Measurements from ENCODE around the gene PSMA6. TPM values are rescaled to one million over a fixed set of nuclear protein-coding genes. Genes with fewer than 3 reads are reported as not detected.

PSMA6 gene
- polyA plus RNA-seq, 1 donor (not counting 4 experiments of a cell fraction or from before 2014, with no cell fraction given), result 326 TPM

DNA sequence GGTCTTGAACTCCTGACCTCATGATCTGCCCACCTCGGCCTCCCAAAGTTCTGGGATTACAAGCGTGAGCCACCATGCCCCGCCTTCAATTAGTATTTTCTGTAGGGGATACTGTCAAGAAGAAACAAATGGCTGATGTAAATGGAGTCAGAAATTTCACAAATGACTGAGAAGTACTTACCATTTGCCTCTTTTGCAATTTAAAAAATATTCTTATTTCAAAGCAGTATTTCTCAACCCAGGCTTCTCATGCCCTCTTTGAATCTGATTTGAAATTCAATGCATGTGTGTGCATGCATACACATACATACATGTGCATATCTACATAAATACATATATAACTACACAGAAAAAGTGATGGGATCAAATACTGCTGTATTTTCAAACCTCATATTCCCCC is 4.4 kb downstream of the PSMA6 start:
- Histone ChIP-seq H3K79me2 (ENCODE audit: control insufficient read depth, insufficient read depth, low read length) (peaks cover 93% of the 10 kb centered on the region), H3K4me3 (ENCODE audit: control insufficient read depth in 2 of 3, extremely low read depth in 1 of 3, insufficient read depth in 2 of 3, low read depth in 1 of 3, low read length in 3 of 3) (no peak overlapping the region), H3K9me3 (ENCODE audit: control insufficient read depth, low read depth, low read length) (no peaks in the 10 kb centered on the region), H3K9me1 (ENCODE audit: control insufficient read depth, extremely low read depth, insufficient read depth, low read length) (peaks cover 3% of the 10 kb centered on the region), H3K9ac (ENCODE audit: control insufficient read depth, extremely low read depth, insufficient read depth, low read length) (no peak overlapping the region), H4K20me1 (ENCODE audit: control insufficient read depth, extremely low read depth, insufficient read depth, low read length) (no peaks in the 10 kb centered on the region), H3K27ac (ENCODE audit: control insufficient read depth, insufficient read depth, low read length) (no peak overlapping the region), H3K27me3 (ENCODE audit: control insufficient read depth, extremely low read depth, insufficient read depth, low read length) (no peaks in the 10 kb centered on the region), H3K4me1 (ENCODE audit: control insufficient read depth, extremely low read depth, insufficient read depth, low read length) (peaks cover 26% of the 10 kb centered on the region), H3K4me2 (ENCODE audit: control insufficient read depth, extremely low read depth, insufficient read depth, low read depth, low read length) (no peak overlapping the region), H2AFZ (ENCODE audit: control insufficient read depth, low read length) (no peak overlapping the region), H3K36me3 (ENCODE audit: control insufficient read depth in 2 of 2, extremely low read depth in 1 of 2, insufficient read depth in 2 of 2, low read length in 2 of 2) (peaks cover 3 to 7% of the 10 kb centered on the region in 2 experiments)
- no peak for DNase-seq (ENCODE audit: low read depth, low spot score)
- FAIRE-seq, result no peak
- TF ChIP-seq, protein P1, sequence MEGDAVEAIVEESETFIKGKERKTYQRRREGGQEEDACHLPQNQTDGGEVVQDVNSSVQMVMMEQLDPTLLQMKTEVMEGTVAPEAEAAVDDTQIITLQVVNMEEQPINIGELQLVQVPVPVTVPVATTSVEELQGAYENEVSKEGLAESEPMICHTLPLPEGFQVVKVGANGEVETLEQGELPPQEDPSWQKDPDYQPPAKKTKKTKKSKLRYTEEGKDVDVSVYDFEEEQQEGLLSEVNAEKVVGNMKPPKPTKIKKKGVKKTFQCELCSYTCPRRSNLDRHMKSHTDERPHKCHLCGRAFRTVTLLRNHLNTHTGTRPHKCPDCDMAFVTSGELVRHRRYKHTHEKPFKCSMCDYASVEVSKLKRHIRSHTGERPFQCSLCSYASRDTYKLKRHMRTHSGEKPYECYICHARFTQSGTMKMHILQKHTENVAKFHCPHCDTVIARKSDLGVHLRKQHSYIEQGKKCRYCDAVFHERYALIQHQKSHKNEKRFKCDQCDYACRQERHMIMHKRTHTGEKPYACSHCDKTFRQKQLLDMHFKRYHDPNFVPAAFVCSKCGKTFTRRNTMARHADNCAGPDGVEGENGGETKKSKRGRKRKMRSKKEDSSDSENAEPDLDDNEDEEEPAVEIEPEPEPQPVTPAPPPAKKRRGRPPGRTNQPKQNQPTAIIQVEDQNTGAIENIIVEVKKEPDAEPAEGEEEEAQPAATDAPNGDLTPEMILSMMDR (optimal IDR thresholded peaks at IDR 0.05 in 1 of 3, IDR thresholded peaks at IDR 0.05 in 1 of 3, conservative IDR thresholded peaks at IDR 0.05 in 1 of 3; ENCODE audit: extremely low read depth in 1 of 3, insufficient read depth in 2 of 3, low read length in 3 of 3), result no peak
- TF ChIP-seq EZH2 (IDR thresholded peaks at IDR 0.05; ENCODE audit: low read length), result no peak
- dilution Hi-C loops (cut with MboI; ENCODE audit: extremely low pct_ligation_motif_present, low sequenced_read_pairs), result no loop called here

DNA sequence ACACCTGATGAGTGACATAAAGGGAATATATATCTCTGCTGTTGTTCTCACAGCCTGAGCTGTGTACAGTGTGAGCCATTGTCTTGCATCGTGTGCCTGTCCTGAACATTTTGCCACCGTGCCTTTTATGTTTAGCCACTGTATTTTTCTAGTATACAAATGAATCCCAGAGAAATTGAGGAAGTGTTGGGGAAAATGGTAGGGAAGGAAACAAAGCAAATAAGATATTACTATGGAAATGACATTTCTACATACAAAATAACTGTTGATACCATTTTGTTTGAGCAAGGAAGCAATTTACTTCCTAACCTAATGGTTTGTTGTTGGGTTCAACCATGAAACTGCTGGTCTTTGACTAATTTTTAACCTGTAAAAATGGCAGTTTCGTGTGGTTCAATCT is 5.5 kb downstream of the PSMA6 start:
- peaks cover 99% of the 10 kb centered on the region for H3K79me2 ChIP-seq (ENCODE audit: control insufficient read depth, insufficient read depth, low read length)
- H3K27me3 ChIP-seq (ENCODE audit: control insufficient read depth, extremely low read depth, insufficient read depth, low read length), result no peaks in the 10 kb centered on the region
- peaks cover 3 to 7% of the 10 kb centered on the region in 2 experiments for H3K36me3 ChIP-seq (ENCODE audit: control insufficient read depth in 2 of 2, extremely low read depth in 1 of 2, insufficient read depth in 2 of 2, low read length in 2 of 2)
- no peak overlapping the region for H3K27ac ChIP-seq (ENCODE audit: control insufficient read depth, insufficient read depth, low read length)
- no peak for DNase-seq (ENCODE audit: low read depth, low spot score)
- no peak for TF ChIP-seq EZH2 (IDR thresholded peaks at IDR 0.05; ENCODE audit: low read length)
- H4K20me1 ChIP-seq (ENCODE audit: control insufficient read depth, extremely low read depth, insufficient read depth, low read length), result no peaks in the 10 kb centered on the region
- no peaks in the 10 kb centered on the region for H3K9me3 ChIP-seq (ENCODE audit: control insufficient read depth, low read depth, low read length)
- no peak for FAIRE-seq
- no peak overlapping the region for H2AFZ ChIP-seq (ENCODE audit: control insufficient read depth, low read length)
- peaks cover 3% of the 10 kb centered on the region for H3K9me1 ChIP-seq (ENCODE audit: control insufficient read depth, extremely low read depth, insufficient read depth, low read length)
- H3K4me1 ChIP-seq (ENCODE audit: control insufficient read depth, extremely low read depth, insufficient read depth, low read length), result peaks cover 26% of the 10 kb centered on the region
- no peak overlapping the region for H3K4me3 ChIP-seq (ENCODE audit: control insufficient read depth in 2 of 3, extremely low read depth in 1 of 3, insufficient read depth in 2 of 3, low read depth in 1 of 3, low read length in 3 of 3)
- no peak overlapping the region for H3K9ac ChIP-seq (ENCODE audit: control insufficient read depth, extremely low read depth, insufficient read depth, low read length)
- H3K4me2 ChIP-seq (ENCODE audit: control insufficient read depth, extremely low read depth, insufficient read depth, low read depth, low read length), result no peak overlapping the region
- dilution Hi-C loops (cut with MboI; ENCODE audit: extremely low pct_ligation_motif_present, low sequenced_read_pairs), result no loop called here

DNA sequence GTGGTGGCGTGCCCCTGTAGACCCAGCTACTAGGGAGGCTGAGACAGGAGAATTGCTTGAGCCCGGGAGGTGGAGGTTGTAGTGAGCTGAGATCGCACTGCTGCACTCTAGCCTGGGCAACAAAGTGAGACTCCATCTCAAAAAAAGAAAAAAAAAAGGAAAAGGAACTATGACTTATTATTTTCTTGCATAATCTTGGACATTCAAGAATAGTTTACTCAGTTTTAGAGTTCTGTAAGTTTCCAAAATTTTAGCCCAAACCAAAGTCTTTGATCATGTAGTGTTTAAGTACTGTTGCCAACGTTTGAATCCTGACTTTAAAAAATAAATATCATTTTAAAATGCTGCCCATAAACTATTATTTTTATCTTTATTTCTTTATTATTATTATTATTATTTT is 6.2 kb downstream of the PSMA6 start:
- Histone ChIP-seq H2AFZ (ENCODE audit: control insufficient read depth, low read length) (no peak overlapping the region), H4K20me1 (ENCODE audit: control insufficient read depth, extremely low read depth, insufficient read depth, low read length) (no peaks in the 10 kb centered on the region), H3K79me2 (ENCODE audit: control insufficient read depth, insufficient read depth, low read length) (peaks cover 99% of the 10 kb centered on the region), H3K4me3 (ENCODE audit: control insufficient read depth in 2 of 3, extremely low read depth in 1 of 3, insufficient read depth in 2 of 3, low read depth in 1 of 3, low read length in 3 of 3) (no peak overlapping the region), H3K9ac (ENCODE audit: control insufficient read depth, extremely low read depth, insufficient read depth, low read length) (no peak overlapping the region), H3K27me3 (ENCODE audit: control insufficient read depth, extremely low read depth, insufficient read depth, low read length) (no peaks in the 10 kb centered on the region), H3K4me2 (ENCODE audit: control insufficient read depth, extremely low read depth, insufficient read depth, low read depth, low read length) (no peak overlapping the region), H3K4me1 (ENCODE audit: control insufficient read depth, extremely low read depth, insufficient read depth, low read length) (peaks cover 24% of the 10 kb centered on the region), H3K36me3 (ENCODE audit: control insufficient read depth in 2 of 2, extremely low read depth in 1 of 2, insufficient read depth in 2 of 2, low read length in 2 of 2) (peaks cover 3 to 7% of the 10 kb centered on the region in 2 experiments), H3K9me3 (ENCODE audit: control insufficient read depth, low read depth, low read length) (no peaks in the 10 kb centered on the region), H3K9me1 (ENCODE audit: control insufficient read depth, extremely low read depth, insufficient read depth, low read length) (peaks cover 3% of the 10 kb centered on the region), H3K27ac (ENCODE audit: control insufficient read depth, insufficient read depth, low read length) (no peak overlapping the region)
- dilution Hi-C loops (cut with MboI; ENCODE audit: extremely low pct_ligation_motif_present, low sequenced_read_pairs), result no loop called here
- DNase-seq (ENCODE audit: low read depth, low spot score) (no peak), FAIRE-seq (no peak)
- TF ChIP-seq EZH2 (IDR thresholded peaks at IDR 0.05; ENCODE audit: low read length), result no peak
- TF ChIP-seq, protein P1 (optimal IDR thresholded peaks at IDR 0.05 in 1 of 3, IDR thresholded peaks at IDR 0.05 in 1 of 3, conservative IDR thresholded peaks at IDR 0.05 in 1 of 3; ENCODE audit: extremely low read depth in 1 of 3, insufficient read depth in 2 of 3, low read length in 3 of 3), result no peak
